ENCODE measurements around the gene DCX. TPM values are rescaled to one million over a fixed set of nuclear protein-coding genes. Genes with fewer than 3 reads are reported as not detected.

DCX gene
- total RNA-seq, 2 experiments from 2014 or later, result not detected

DNA sequence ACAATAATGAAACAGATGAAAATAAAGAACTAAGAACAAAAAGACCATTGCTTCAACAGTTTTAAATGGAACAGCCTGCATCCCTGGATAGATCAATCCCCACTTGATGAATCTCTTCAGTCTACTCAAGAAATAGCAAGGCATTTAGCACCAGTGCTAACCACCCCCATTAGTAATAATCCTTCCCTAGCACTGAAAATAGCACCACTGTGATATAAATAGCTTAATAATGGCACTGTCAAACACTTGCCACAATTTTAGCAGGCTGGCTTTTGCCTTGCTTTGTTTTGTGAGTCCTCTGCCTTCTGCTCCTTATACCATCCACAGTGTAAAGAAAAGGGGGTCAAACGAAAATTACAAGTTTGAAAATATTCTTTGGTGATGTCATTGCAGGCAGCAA lies 17.4 kb downstream of the DCX start:
- no peak overlapping the region for H3K27ac Mint-ChIP-seq
- H3K4me1 Mint-ChIP-seq (ENCODE audit: low read depth), result no peaks in the 10 kb centered on the region
- CTCF ChIA-PET, result no interaction called here
- no peaks in the 10 kb centered on the region for H3K9me3 Mint-ChIP-seq
- DNase-seq (no peak), ATAC-seq (no peak)
- TF ChIP-seq, protein P1, sequence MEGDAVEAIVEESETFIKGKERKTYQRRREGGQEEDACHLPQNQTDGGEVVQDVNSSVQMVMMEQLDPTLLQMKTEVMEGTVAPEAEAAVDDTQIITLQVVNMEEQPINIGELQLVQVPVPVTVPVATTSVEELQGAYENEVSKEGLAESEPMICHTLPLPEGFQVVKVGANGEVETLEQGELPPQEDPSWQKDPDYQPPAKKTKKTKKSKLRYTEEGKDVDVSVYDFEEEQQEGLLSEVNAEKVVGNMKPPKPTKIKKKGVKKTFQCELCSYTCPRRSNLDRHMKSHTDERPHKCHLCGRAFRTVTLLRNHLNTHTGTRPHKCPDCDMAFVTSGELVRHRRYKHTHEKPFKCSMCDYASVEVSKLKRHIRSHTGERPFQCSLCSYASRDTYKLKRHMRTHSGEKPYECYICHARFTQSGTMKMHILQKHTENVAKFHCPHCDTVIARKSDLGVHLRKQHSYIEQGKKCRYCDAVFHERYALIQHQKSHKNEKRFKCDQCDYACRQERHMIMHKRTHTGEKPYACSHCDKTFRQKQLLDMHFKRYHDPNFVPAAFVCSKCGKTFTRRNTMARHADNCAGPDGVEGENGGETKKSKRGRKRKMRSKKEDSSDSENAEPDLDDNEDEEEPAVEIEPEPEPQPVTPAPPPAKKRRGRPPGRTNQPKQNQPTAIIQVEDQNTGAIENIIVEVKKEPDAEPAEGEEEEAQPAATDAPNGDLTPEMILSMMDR (IDR thresholded peaks at IDR 0.05), result no peak
- no peaks in the 10 kb centered on the region for H3K27me3 Mint-ChIP-seq
- intact Hi-C loops (cut with micrococcal nuclease), result no loop called here
- no peaks in the 10 kb centered on the region for H3K36me3 Mint-ChIP-seq (ENCODE audit: low read depth)
- POLR2A ChIA-PET, result no interaction called here
- no peak overlapping the region for H3K4me3 Mint-ChIP-seq

DNA sequence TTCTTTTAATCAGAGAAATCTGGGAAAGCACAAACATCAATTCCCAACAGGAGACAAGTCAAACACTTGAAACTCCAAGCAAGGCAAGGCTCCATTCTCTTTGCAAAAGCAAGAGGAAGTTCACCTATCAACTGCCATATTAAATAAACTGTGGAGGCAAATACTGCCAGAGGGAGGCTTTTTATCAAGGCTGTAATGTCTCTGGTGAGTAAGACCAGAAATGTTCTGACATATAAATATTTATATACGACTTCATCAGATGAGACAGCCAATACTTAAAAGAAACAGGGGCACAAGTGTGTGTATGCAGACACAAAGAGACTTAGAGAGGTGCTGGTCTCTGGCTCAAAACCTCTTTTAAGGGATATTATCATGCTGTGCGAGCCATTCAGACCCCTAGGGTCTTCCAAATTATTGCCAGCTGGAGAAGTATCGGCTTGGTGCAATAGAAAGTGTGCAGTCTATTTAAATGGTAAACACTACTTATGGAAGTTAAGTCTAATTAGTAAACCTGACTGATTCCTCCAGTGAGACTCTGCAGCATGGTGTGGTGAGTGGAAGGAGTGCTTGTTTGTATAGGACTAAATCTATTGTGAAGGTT lies 24.4 kb downstream of the DCX start:
- POLR2A ChIA-PET, result no interaction called here

DNA sequence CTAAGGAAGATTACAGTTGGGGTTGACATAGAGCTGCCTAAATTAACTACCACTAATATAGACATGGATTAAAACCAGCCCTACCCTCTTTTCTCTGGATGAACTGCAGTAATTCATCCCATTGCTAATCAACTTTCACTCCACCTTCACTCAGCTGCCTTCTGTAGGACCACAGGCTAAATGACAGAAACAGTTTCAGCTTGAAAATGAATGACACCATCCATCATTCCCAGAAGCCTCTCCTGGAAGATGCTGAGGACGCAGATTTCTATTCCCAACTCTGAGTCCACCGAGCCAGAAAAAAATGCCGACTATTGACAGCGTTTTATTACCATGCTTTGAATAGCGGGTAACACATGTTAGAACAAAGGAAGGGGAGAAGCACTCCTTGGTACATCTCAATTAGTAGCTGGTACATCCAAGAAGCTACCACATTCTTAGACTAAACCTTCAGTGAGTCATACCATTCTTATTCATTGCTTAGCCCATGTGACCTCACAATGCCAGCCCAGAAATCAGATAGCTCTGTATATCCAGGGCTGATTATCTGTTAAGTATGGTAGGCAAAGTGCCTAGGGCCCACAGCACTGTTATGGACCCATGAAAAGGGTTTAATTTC lies 25.3 kb downstream of the DCX start:
- intact Hi-C loops (cut with micrococcal nuclease), result no loop called here

More for the DNA sequence above, 24.4 kb downstream of the DCX start:
- ATAC-seq (no peak), DNase-seq (no peak)
- Mint-ChIP-seq H3K9me3 (no peaks in the 10 kb centered on the region), H3K27me3 (no peaks in the 10 kb centered on the region), H3K27ac (no peak overlapping the region), H3K4me3 (no peak overlapping the region), H3K4me1 (ENCODE audit: low read depth) (no peaks in the 10 kb centered on the region), H3K36me3 (ENCODE audit: low read depth) (no peaks in the 10 kb centered on the region)
- CTCF ChIA-PET, result no interaction called here
- TF ChIP-seq, protein P1 (IDR thresholded peaks at IDR 0.05), result no peak
- intact Hi-C loops (cut with micrococcal nuclease), result no loop called here

DNA sequence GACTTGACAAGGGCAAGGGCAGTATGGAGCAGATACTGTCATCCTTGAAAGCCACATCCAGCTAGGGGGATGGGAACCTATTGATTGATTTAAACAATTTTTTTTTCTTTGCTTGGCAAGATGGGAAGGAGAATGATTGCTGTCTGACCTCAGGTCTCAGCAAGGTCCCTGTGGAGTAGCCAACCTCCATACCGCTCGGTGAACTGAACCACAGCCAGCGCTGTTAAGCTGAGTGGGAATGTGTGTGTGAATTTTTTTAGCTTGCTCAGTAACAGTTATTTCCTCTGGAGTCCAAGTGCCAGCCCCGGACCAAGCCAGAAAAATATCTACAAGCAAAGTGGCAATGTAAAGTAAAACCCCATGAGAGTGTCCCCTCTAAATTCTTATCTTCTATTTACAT lies 25.9 kb downstream of the DCX start:
- DNase-seq, result no peak
- Mint-ChIP-seq H3K4me3 (no peak overlapping the region), H3K27me3 (no peaks in the 10 kb centered on the region), H3K4me1 (ENCODE audit: low read depth) (no peaks in the 10 kb centered on the region), H3K36me3 (ENCODE audit: low read depth) (no peaks in the 10 kb centered on the region), H3K27ac (no peak overlapping the region), H3K9me3 (no peaks in the 10 kb centered on the region)
- no peak for ATAC-seq
- TF ChIP-seq, protein P1 (IDR thresholded peaks at IDR 0.05), result no peak
- CTCF ChIA-PET, result no interaction called here
- POLR2A ChIA-PET, result no interaction called here
- intact Hi-C loops (cut with micrococcal nuclease), result no loop called here

More for the DNA sequence above, 25.3 kb downstream of the DCX start:
- Mint-ChIP-seq H3K9me3 (no peaks in the 10 kb centered on the region), H3K36me3 (ENCODE audit: low read depth) (no peaks in the 10 kb centered on the region), H3K27ac (no peak overlapping the region), H3K4me1 (ENCODE audit: low read depth) (no peaks in the 10 kb centered on the region), H3K27me3 (no peaks in the 10 kb centered on the region), H3K4me3 (no peak overlapping the region)
- ATAC-seq (no peak), DNase-seq (no peak)
- TF ChIP-seq, protein P1 (IDR thresholded peaks at IDR 0.05), result no peak
- POLR2A ChIA-PET, result no interaction called here
- CTCF ChIA-PET, result no interaction called here

DNA sequence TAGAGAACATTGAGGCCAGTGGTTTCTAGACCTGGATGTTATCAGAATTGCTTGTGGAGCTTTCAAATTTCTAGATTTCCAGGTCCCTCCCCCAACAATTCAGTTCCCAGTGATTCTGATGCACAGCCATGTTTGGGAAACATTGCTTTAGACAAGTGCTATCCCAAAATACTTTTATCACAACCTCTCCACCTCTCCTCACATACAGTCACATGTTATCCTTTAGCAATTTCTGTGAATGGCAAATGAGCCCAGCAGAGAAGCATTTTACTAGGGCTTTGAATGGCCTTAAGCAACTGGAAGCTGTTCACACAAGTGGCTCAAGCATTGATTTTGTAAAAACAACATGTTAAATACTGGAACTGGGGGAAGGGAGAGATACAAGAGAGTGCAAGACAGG lies 29.7 kb downstream of the DCX start:
- no peaks in the 10 kb centered on the region for H3K27me3 Mint-ChIP-seq
- TF ChIP-seq, protein P1 (IDR thresholded peaks at IDR 0.05), result no peak
- POLR2A ChIA-PET, result no interaction called here
- no peaks in the 10 kb centered on the region for H3K36me3 Mint-ChIP-seq (ENCODE audit: low read depth)
- DNase-seq, result no peak
- intact Hi-C loops (cut with micrococcal nuclease), result no loop called here
- H3K27ac Mint-ChIP-seq, result no peak overlapping the region
- no peaks in the 10 kb centered on the region for H3K4me1 Mint-ChIP-seq (ENCODE audit: low read depth)
- no peak overlapping the region for H3K4me3 Mint-ChIP-seq
- H3K9me3 Mint-ChIP-seq, result no peaks in the 10 kb centered on the region
- CTCF ChIA-PET, result no interaction called here
- no peak for ATAC-seq

Measured in activated CD8-positive, alpha-beta T cell treated with anti-CD3 and anti-CD28 coated beads for 36 hours (primary cell).